Stimulated activated CD4-positive, alpha-beta T cell treated with anti-CD3 and anti-CD28 coated beads, Interleukin-1b, Interleukin-23, amount 100 ng/mL, for 48 hours (primary cell): ENCODE data around the gene GALNT14.
"Not testable (repeated sequence)": the region's sequence is repeated elsewhere in the genome, so short reads cannot be mapped to it uniquely, and the experiment has no call there.

ENCODE experiments used
- DNase-seq: peaks from one replicate; pipeline ENCODE4 v3.0.0-alpha.2; 2020

Gene GALNT14, protein sequence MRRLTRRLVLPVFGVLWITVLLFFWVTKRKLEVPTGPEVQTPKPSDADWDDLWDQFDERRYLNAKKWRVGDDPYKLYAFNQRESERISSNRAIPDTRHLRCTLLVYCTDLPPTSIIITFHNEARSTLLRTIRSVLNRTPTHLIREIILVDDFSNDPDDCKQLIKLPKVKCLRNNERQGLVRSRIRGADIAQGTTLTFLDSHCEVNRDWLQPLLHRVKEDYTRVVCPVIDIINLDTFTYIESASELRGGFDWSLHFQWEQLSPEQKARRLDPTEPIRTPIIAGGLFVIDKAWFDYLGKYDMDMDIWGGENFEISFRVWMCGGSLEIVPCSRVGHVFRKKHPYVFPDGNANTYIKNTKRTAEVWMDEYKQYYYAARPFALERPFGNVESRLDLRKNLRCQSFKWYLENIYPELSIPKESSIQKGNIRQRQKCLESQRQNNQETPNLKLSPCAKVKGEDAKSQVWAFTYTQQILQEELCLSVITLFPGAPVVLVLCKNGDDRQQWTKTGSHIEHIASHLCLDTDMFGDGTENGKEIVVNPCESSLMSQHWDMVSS

DNA sequence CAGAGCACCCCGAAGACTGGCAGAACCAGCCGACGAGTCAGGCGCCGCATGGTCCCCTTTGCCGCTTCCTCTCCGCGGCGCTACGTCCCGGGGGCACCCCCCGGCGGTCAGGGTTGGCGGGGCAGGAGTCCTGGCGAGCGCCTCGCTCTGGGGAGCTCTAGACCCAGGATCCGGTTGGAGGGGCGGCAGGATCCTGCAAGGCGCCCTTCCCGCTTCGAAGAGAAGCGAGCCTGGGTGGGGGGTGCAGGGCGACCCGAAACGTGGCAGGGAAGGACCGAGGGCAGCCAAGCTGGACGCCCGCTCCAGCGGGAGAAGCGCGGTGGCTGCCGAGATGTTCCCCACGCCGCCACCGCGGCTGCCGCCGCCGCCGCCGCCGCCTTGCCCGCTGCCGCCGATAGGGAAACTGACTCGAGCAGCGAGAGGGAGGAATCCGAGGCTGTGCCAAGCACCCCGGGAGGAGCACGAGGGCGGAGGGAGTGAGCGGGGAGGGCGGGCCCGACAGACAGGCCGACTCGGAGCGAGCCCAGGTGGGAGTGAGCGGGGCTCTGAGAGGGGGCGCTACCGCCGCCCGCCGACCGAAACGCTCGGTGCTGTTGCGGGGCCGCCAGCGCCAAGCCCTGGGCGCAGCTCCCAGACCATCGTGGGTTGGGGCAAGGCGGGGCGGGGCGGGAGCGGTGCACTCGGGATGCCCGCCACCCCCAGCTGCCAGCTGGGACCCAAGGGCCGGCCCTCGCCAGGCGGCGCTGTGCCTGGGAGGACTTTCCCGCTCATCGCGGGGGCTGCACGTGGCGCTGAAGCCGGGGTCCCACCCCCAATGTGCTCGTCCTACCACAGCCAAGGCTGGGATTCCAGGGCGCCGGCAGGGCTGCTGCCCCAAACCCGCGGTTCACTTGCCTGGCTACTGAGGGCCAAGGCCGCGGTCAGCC lies at the start of gene GALNT14:
GALNT14 (minus strand) TSS at position 404 of the 926 bp plus-strand sequence; CDS start at position 50, 354 bp downstream.
- DNase-seq = peak; percentile 48

- DNase-seq = no peak
Observed at GRCh38 chr2:31187166-31187565, 48.9 kb upstream of the GALNT14 start.

DNA sequence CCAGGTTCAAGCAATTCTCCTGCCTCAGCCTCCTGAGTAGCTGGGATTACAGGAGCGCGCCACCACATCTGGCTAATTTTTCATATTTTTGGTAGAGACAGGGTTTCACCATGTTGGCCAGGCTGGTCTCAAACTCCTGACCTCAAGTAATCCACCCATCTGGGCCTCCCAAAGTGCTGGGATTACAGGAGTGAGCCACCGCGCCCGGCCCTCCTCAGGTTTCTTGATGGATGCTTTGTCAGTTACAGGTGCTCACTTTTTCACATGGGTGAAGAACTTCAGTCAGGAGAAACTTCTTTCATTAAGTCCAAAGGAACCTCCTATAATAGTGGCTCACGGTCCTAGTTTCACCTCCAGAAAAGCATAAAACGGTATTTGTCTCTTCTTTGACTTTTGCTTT lies 45.7 kb upstream of the GALNT14 start:
- DNase-seq = not testable (repeated sequence)

DNA sequence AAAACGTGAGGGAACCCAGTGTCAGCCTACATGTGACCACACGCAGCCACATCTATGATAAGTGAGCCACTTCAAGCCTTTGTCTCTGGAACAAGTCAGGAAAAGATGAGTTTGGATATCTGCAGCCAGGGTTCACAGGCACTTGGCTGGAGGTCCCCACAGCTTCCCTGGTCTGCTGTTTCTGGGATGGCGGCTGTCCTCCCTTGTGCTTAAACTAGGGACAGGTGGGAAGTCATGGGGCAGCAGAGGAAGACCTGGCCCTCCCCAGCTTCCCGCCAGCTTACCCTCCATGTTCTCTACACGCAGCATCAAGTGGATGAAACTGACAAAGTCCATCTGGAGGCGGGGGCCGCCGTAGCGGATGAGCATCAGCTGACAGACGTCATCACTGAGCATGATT lies 38.5 kb upstream of the GALNT14 start:
- no peak for DNase-seq

DNA sequence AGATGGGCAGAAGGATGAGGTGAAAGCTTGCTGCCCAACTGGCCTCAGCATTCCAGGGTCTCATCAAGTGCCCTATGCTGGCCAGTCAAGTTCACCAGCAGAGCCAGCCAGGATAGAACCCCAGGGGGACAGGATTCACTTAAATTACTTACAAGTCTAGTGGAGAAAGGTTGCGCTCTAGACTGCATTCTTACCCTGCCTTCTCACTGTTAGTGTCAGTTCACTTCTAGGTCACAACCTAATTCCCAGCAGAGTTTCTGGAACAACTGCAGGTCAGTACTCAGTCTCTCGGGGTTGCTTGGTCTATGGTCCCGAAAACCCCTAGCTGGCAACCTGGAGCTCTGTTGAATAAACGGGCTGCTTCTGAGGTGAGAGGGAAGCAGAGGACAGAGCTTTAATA lies 32.9 kb upstream of the GALNT14 start:
- no peak for DNase-seq

GRCh38 chr2:31170071-31170698 lies 31.9 kb upstream of the GALNT14 start:
- peak; percentile 59 for DNase-seq

- DNase-seq = no peak
Observed at GRCh38 chr2:31168291-31168690, 30.1 kb upstream of the GALNT14 start.

DNA sequence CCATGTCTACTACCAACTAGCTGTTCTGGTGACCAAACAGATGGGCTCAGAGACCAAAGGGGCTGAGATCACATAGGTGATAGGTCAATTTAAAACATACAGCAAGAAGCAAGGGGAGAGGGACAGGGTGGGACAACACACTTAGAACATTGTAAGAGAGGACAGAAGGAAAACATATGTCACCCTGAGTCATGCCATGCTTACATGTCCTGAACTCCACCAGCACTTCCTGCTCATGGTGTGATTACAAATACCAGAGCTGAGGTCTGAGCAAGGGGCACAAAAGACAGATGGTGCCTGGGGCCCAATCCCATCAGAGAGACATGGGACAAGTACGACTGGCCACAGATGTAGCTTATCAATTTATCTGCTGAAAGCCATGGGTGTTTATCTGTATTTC lies 28.7 kb upstream of the GALNT14 start:
- DNase-seq = no peak

- no peak for DNase-seq
Observed at GRCh38 chr2:31163011-31163539, 24.8 kb upstream of the GALNT14 start.

- DNase-seq = no peak
Observed at GRCh38 chr2:31161637-31162036, 23.4 kb upstream of the GALNT14 start.

DNA sequence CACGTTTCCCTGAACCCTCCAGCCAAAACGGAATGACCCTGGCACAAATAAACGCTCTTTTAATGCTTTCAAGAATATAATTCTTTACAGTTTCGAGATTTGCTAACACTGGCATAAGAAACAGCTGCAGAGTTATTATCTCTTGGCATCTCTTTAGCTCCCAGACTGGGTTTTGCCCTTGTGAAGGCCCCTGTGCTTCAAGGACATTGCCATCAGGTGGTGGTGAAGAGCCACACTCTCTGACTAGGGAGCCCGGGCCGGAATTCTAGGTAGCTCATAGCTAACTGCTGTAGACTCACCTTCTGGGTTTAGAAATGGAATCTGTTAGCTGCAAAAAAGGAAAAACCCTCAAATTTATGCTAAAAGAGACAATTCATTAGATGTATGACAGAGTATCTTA lies 13.3 kb upstream of the GALNT14 start:
- no peak for DNase-seq

DNA sequence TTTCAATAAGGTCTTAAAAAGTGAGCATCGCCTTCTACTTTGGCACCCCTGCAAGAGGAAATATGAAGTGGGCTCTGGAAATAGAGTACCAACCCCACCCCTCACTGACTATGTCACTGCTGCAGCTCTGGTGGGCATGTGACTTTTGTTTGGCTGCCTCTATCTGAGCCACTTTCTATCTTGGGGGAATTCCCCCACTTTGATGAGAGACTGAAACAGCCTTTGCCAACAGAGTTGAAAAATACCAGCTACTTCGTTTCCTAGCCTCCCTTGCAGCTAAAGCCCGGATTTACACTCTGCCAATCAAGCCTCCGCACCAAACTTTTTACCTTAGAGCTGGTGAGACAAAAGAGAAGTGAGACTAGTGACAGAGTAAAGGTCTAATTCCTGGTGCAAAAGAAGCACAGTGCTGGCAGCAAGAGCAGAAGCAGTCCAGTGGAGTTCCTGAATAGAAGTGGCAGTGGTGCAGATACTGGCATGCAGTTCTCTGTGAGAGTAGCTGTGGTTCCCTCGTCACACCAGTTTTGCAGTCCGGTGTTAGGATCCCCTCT lies 12.0 kb upstream of the GALNT14 start:
- no peak for DNase-seq

DNA sequence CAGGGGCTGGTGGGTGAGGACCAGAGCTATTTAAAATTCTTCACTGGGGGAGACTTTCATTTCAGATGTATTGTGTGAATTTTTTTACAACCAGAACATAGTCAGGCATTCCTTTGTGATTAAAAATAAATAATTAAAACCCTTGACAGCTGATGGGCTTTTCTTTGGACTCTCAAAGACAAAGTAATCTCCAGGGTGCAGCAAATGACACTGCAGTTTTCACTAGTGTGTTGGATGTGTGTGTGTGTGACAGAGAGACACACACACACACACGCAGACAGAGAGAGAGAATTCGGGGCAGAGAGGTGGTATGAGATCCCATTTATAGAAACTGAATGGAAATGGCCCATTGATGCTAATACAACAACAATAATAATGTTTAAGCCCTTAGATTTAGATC lies 10.3 kb upstream of the GALNT14 start:
- DNase-seq = no peak

GRCh38 chr2:31147645-31148044 lies 9.4 kb upstream of the GALNT14 start:
- no peak for DNase-seq

- no peak for DNase-seq
Observed at GRCh38 chr2:31142110-31142509, 3.9 kb upstream of the GALNT14 start.

- DNase-seq = no peak
Observed at GRCh38 chr2:31141443-31142085, 3.3 kb upstream of the GALNT14 start.

GRCh38 chr2:31140151-31140550 lies 1.9 kb upstream of the GALNT14 start:
- no peak for DNase-seq

DNA sequence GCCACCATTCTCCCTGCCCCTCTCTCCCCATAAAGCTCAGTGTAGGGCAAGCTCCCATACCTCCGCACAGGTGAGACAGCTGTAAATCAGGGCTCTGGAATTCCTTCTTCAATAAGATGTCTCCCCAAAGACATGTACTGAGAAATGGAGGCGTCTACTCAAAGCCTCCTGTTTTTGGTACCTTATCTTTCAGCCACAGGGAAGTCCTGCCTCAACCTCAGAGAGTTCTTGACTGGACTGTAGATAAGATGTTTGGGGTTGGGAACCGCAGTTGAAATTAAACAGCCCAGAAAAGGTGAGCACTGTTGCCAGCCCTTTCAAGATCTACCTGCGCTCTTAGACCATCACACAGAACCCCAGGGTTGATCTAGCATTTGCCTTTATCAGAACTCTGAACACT lies 1.4 kb upstream of the GALNT14 start:
- DNase-seq = no peak

DNA sequence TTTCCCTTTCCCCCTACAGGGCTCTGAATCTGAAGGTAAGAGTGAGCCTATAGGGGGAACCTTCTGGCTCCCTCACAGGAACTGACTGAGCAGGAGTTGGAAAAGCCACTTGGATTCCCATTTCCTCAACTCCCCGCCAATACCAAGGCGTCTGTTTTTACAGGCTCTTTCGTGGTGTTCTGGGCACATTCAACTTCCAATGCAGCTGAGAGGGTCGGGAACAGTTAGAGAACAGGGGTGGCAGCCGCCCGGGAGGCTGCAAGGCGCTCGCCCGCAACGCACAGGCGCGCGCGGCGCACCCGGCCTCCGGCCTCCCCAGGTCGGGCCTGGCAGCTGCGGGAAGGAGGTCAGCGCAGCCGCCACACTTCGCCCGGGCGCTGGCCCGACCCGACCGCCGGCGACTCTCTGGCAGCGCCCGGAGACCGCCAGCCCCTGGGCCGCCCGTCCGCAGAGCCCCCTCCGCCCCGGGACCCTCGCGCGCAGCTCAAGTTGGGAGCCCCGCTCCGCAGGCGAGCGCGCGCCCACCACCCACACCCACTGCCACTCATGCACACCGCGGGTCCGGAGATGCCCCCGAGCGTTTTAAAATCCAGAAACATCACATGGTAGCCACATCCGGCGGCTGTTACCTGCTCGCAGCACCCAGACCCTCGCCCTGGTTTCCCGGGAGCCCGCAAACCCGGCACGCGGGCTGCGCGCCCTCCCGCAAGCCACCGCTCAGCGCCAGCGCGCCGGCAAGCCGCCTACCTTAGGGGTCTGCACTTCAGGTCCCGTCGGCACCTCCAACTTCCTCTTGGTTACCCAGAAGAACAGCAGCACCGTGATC lies 816 bp downstream of the GALNT14 start:
- no peak for DNase-seq

DNA sequence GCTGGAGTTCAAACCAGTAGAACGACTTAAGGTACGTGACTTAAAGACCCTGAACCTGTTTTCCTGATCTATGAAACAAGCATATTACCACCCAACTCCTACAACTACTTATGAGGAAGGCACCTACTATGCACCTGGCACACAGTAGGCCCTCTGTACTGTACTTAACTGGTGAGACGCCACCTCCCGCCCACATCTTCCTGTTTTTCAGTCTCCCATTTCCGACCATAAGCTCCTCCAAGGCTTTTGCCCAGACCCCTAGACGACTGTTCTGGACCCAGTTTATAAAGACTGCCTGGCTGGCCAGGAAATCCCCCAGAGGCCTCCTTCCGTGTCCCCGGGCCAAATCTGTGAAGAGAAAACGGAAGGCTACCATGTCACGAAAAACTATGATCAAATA lies 1.5 kb downstream of the GALNT14 start:
- no peak for DNase-seq

DNA sequence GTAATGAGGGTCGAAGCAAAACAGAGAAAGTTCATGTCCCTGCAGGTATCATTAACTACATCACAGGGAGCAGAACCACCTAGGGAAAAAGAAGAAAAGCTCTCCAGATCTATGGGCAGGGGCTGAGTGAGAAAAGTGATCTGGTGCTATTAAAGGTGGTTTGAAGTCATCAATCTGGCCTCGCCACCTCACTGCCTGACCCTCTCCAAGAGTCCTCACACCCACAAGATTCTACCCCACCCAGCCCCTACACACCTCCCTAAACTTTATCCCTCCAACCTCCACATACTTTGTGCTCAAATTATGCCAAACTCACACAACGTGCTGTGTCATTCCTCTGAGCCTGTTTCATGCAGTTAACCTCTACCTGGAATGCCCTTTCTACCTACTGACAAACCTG lies 2.2 kb downstream of the GALNT14 start:
- no peak for DNase-seq
